GM04503 (cell line): ENCODE data around the gene RHOH.
A peak's percentile ranks its signal among the peaks of the same experiment; 100 is the strongest.
"Not testable (repeated sequence)": the region's sequence is repeated elsewhere in the genome, so short reads cannot be mapped to it uniquely, and the experiment has no call there.

Experiments
- DNase-seq: peaks from one replicate; pipeline ENCODE4 v3.0.0-alpha.2; 2012; ENCODE audit warnings: low read depth

RHOH gene, protein sequence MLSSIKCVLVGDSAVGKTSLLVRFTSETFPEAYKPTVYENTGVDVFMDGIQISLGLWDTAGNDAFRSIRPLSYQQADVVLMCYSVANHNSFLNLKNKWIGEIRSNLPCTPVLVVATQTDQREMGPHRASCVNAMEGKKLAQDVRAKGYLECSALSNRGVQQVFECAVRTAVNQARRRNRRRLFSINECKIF

DNA sequence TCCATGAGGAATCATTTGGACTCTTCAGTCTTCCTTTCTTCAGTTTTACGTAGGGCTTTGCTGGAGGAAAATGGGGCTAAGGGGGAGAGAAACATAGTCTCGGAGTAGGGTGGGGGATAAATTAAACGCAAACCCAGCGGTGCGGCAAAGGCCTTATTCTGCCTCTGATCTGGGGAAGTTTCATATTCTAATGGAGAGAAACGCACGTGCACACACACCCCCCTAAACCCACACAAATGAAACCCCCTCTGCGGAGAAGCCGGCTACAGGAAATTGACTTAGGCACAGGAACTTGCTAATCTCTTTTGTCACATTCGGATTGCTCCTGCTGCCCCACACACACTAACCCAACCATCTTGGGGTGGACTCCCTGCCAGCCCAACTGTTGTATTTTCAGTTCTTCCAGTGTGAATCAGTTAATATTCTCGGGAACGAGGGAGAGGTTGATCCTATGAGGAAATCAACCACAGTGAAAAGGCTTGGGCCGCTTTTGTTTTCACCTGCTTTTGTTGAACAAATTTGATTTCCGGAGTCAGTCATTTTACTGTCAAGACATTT is at the start of gene RHOH:
Gene RHOH (plus strand): TSS at position 308 of the 558 bp plus-strand sequence. CDS start 46,356 bp downstream, outside the sequence.
- no peak for DNase-seq

DNA sequence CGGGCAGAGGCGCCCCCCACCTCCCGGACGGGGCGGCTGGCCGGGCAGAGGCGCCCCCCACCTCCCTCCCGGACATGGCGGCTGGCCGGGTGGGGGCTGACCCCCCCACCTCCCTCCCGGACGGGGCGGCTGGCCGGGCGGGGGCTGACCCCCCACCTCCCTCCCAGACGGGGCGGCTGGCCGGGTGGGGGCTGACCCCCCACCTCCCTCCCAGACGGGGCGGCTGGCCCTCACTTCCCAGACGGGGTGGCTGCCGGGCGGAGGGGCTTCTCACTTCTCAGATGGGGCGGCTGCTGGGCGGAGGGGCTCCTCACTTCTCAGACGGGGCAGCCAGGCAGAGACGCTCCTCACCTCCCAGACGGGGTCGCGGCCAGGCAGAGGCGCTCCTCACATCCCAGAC is 49.3 kb upstream of the RHOH start:
- DNase-seq: not testable (repeated sequence)

DNA sequence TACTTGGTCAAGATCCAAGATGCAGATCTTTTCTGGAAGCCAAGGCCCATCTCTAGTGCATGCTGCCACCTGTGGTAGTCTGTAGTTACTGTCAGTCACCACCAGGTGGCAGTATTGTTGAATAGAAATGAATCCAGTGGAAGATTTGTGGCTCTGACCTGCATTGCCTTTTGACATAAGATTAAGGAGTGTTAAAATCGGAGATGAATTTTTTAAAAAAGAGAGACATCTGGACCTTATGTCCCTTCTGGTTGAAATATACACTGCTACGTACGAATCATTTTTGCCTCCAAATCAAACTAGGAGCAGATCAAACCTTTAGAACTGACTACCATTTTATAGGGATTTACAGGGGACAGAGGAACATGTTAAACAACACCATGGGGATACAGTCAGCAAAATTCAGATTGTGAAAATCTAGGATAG is 46.9 kb upstream of the RHOH start:
- peak; percentile 16 for DNase-seq

DNA sequence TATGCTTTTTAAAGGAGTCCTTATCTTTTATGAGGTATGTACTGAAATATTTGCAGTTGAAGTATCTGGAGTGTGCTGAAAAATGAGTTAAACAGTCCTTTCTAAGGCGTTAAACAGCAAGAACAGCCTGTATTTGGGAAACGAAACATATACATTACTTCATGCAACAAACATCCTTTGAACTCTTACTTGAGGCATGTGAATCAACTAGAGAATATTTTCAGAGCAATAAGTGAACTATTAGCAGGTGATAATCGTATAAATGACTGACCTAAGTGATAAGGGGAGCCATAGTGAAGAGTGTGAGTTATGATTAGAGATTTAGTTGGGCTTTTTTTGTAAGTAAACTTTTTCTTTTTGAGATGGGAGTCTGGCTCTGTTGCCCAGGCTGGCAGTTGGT is 45.9 kb upstream of the RHOH start:
- no peak for DNase-seq

DNA sequence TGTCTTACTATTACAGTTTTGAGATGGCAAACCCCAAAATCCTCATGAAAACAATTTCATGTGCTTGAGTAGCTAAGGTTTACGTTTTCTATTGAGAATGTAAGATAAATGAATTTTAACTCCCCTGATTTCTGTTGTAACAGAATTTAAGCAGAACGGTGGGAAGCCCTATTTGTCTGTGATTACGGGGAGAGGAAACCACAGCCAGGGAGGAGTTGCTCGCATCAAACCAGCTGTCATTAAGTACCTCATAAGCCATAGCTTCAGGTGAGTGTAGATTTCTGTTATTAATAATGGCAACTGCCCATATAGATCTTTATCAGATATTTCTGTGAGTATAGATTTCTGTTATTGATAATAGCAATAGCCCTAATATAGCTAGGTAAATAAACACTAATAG is 44.2 kb upstream of the RHOH start:
- no peak for DNase-seq

DNA sequence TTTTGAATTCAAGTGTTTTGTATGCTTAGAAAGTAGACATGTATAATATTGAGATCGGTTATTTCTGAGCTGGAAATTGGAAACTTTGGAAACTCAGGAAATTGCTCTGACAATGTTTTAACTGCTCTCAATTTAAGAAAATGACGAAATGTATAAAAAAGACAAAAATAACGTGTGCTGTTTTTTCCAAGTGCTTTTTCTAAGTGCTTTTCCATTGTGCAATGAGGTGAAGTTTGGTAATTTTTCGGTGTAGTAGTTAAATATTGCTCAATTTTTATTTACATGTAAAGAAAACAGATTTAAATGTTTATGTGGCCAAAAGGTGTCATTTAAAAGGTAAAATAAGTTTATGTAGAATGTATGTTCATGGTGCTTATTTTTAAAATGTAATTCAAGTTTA is 39.4 kb upstream of the RHOH start:
- DNase-seq: no peak

DNA sequence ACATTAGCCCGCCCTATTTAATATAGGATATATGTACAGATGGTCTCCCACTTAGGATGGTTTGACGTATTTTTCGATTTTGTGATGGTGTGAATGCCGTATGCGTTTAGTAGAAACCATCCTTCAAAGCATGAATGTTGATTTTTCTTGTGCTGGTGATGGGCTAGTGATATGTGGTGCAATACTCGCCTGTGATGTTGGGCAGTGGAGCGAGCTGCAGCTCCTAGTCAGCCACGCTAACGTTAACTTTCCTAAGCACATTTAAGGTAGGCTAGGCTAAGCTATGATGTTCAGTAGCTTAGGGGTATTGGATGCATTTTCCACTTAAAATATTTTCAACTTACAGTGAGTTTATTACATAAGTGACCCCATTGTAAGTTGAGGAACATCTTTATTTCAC is 36.6 kb upstream of the RHOH start:
- DNase-seq: no peak

DNA sequence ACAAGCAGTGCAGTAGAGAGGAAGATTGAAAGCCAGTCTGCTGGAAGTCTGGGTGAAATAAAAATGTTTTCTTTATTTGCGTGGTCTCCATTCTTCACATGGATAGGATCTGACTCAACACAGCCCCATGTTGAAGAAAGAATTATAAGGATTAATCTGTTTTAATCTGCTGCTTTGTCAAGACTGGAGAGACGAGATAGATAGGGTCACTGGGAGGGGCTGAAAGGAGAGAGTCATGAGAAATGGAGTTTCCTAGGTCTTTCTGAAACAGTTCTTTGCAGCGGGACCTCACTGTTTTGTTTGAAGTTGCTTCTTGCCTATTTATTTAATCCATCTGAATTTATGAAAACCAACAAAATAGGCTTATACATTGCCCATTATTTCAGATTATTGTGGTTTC is 32.4 kb upstream of the RHOH start:
- DNase-seq: no peak

DNA sequence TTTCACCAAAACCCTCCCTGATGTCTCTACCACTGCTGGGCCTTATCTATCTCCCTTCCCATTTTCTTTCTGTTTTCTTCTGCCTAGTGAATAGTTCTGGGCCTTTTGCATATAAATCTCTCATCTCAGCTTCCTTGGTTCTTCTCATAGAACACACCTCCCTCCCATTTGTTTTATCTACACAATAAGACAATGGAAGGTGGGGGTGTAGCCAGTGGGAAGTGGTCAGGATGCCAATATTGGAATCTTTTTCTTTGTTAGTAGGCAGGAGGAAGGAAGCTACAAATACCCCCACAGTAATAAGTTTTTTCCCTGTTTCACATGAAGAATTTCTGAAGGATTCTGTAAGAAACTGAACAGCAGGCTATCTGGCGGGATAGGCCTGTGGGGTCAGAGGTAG is 30.9 kb upstream of the RHOH start:
- DNase-seq: no peak

DNA sequence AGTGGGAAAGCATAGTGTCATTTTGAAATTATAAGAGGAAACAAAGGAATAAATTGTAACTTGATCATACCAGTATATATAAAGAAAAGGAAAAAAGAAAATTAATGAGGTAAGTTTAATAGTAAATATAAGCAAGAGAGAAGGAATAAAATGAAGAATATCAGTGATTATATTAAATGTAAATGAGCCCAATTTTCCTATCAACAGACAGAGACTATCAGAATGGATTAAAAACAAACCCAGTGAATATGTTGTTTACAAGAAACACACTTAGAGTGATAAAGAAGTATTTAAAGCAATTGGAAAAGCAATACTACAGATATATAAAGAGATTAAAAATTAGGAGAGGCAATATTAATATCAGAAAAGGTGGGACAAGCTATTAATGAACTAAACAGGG is 28.8 kb upstream of the RHOH start:
- DNase-seq: no peak

DNA sequence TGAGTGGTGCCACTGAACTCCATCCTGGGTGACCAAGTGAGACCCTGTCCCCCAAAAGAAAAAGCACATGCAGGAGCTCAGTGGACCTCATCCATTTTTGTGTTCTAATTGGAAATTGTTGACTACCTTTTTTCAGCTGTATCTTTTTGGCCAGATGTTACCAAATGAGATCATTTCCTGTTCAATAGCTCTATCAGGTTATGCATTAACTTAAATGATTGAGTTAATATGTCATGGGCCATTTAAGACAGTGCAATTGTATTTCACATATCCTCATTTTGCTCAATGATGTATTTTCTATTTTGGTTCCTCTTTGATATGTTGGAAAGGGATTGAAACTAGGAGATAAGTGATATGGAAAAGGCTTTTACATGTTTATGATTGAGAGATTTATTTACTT is 26.2 kb upstream of the RHOH start:
- no peak for DNase-seq

DNA sequence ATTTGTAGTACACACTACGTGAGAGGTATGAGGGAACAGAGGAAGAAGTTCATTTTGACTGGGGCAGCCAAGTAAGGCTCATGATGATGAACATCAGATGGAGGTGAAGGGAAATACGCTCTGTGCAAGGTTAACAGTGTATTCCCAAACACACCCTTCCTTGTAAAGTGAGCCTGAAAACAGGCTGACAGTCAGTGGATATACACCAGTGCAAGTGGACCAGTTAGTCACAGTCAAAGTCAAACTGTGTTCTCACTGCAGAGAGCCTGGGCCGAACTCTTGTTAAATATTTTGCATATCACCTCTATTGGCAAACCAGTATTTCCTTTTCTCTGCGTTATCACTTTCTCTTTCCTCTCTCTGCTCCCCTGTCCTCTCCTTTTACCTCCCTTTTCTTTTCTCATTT is 23.4 kb upstream of the RHOH start:
- DNase-seq: no peak

DNA sequence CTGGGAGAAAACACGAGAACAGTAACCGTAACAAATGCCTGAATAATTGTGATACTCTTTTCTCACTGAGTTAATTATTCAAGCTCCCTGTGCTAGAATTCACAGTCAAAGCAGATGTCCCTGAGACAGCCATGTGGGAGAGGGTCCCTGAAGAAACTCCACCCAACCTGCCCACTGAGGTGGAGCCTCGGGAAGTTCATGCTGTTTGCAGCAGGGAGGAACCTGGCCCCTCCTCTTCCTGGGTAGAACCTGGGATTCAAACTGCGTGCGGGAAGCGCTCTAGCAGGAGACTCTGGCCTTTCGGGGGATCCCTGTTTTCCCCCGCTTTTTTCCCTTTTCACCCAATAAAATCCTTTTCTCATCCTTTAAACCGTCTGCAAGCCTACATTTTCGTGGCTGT is 20.2 kb upstream of the RHOH start:
- DNase-seq: no peak

DNA sequence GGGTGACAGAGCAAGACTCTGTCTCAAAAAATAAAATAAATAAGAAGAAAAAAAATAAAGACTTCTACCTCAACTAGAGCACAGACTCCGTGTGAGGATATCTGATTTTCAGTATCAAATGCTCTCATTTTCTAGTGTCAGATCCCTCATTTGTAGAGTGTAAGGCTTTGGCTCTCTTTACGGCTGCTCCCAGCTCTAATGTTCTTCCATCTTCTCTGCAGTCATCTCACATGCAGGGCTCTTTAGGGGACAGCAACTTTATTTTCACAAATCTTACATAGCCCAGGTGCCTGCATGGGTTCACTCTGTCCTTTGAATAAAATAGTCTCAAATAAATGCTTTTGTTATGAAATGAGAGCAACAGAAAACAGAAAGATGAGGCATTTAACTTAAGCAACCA is 19.2 kb upstream of the RHOH start:
- no peak for DNase-seq

DNA sequence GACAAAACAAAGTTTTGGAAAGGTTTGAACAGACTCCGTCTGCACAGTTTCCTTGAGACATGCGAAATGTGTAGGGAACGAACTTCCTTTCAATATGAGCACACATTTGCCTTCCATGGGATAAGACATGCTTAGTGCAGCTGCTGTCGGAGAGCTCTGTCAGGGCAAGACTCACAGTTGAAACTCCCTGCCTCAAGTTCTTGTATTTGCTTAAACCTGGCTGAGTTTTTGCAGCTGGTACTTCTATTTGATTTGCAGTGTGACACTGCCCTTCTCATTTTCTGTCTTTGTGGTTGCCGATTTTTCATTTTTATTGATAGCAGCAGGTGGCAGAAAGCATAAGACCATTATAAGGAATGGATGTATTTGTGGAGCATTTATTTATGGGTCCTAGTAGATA is 18.2 kb upstream of the RHOH start:
- no peak for DNase-seq

DNA sequence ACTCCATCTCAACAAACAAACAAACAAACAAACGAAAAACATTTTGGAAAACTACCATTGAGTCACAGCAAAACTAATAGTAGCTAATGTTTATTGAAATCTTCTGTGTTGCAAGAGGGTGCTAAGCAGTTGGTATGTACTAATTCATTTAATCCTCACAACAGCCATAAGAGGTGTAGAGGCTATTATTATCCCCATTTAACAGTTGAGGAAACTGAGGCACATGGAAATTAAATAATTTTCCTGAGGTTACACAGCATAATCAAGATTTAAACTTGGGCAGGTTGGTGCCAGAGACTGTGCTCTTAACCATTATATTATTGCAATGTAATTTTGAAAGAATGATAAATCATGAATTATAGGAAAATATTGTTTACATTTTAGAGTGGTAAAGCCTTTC is 17.5 kb upstream of the RHOH start:
- no peak for DNase-seq

DNA sequence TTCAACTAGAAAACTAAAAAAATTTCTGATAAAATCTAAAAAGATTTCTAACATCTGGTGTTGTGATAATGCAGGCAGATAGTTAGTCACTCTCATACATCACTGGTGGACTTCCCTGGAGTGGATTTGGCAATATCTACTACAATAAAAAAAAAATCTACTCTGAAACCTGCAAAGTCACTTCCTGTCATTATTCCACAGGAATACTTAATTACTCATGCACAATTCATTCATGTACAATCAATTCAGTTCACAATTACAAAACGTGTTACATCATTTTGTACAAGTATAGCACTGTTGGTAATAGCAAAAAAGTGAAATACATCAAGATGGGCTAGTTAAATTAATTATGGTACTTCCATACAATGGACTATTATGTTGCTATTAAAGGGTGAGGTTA is 16.5 kb upstream of the RHOH start:
- DNase-seq: peak; percentile 83

DNA sequence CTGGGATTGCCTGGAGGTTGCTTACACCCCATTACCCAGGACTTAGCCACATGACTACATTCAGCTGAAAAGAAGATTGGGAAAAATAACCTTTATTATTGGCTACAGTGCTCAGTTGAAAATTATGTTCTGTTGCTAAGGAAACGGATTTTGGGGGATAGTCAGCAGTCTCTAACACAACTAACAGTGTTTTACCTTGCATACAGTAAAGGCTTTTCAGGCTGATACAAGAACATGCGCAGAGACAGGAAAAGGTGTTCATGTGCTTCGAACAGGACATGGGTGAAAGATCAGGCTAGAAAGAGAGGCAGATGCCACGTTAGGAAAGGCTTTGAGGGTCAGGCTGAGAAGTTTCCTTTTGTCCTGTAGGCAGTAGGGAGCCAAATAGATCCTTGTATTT is 14.8 kb upstream of the RHOH start:
- DNase-seq: no peak

DNA sequence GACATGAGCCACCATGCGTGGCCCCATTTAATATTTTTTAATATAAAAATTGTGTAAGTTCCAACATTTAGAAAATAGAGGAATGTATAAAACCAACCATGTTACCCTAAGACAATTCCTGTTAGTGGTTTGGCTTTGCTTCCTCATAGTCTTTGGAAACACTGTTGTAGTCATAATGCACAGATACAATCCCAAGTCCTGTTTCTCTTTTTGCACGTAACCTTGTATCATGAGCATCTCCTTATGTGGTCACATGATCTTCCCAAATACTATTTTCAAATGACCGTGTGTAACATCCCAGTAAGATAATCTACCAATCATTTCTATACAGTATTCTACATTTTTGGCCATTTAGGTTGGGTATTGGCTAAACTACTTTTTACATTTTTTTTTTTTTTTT is 13.9 kb upstream of the RHOH start:
- no peak for DNase-seq

DNA sequence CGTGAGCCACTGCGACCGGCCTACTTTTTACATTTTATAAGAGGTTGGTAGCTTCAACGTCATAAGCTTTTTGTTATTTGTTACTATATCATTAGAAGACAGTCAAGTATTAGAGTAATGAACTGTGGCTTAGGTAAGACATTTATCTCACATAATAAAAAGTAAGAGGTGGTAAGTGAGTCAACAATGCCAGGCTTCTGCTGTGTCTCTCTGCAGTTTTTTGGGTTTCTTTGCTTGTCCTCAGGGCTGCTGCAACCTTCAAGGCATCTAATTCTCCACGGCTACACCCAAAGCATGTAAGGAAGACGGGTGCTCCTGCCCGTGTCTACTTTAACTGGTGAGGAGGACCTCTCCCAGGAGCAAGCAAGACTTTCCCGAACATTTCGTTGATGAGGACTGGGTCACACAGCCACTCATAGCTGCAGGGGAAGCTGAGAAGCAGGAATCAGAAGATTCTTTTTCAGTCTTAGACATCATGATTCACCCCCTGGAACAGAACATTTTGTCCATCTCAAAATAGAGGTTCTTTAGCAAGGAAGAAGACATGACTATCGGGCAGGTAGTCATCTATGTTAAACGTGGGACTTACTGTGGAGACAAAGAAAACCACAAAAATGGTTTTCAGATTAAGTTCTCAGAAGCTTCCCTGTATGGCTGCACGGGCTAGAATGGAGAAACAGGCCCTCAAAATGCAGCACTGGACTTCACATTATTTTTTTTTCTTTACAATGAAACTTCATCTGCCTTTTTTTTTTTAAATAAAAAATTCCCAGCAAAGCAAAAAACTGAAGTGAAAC is 13.0 kb upstream of the RHOH start:
- no peak for DNase-seq

DNA sequence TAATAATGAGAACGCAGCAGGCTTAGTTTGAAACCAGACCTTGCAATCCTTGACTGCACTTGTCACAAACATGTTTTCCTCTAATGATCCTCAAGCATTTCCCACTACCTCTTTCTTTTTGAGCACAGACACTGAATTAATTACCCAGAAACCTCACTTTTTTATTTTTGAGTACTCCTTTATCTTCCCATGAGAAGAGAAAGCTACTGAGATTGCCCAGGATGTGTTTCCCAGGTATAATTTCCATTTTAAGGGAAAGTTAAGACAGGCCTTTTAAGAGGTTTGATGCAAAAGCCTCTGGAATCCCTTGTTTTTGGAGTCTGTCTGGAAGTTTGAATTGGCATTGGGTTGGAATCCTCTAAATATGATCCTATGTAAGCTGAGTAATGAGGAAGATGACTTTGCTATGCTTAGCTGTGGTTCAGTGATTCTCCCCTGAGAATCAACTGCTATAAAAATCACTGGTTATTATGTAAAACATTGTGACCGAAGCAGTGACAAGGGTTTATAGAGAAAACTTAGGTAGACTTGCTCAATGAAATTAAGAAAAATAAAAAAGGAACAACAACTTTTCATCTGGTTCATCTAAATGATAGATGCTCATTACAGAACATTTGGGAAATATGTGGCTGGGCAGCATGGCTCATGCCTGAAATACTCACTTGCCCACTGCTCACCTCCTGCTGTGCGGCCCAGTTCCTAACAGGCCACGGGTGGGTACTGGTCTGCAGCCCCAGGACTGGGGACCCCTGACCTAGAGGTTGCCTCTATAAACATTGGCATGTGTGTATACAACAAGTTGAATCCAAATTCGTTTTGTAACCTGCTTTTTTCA is 10.8 kb upstream of the RHOH start:
- peak; percentile 53 for DNase-seq

DNA sequence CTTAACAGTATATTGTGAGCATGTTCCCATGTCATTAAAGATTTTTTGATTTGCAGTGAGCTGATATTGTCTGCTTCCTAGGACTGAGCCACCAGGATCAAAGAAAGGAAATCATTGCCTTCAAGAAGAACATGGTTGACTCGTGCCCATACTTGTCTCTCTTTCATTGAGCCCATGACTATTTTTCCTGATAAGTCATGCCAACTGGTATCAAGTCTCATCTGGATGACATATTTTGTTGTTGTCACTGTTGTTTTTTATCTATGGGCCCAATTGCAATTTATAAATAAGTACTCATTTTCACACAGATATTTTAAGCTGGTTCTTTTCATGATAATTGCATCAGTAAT is 10.2 kb upstream of the RHOH start:
- no peak for DNase-seq

DNA sequence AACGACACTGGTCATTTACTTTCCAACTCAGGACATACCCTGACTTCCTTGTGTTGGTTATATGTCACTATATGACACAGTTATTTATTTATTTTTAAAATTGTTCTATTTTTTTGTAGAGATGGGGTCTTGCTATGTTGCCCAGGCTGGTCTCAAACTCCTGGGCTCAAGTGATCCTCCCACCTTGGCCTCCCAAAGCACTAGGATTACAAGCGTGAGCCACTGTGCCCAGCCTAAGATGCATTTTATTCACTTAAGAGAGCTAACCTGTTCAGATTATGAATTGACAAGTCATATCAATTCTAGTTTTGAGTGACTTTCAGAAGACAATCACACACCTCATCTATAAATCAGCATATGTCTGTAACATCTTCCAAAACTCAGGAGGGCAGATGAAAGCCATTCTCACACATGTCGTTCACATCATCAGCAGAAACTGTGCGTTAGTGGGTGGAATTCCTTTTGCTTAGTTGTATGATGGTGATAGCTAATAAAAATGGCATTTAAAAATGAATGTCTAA is 9.4 kb upstream of the RHOH start:
- no peak for DNase-seq
